IMR-90 (cell line): ENCODE measurements around the gene SLC22A7. TPM values are rescaled to one million over a fixed set of nuclear protein-coding genes. Genes with fewer than 3 reads are reported as not detected.

Experiments used
- ATAC-seq: fragments of 200-7000 bp; cut with Tn5 transposase; 2 replicates; pipeline ENCODE4 v1.9.1; 2020; ENCODE audit warnings: low read depth, mild to moderate bottlenecking, moderate library complexity
- BruUV-seq: library from RNA; stranded (reverse); fragments of 400-500 nt; replicated peaks from 2 replicates; lab custom pipeline; 2021; lab: Mats Ljungman, UMichigan
- CTCF ChIA-PET: fragments of 300-600 bp; formaldehyde crosslinking; extraction: SDS; loops from one replicate; lab custom pipeline; 2021; ENCODE audit warnings: antibody characterized with exemption; lab: Yijun Ruan, JAX
- POLR2A ChIA-PET: fragments of 300-600 bp; sonication (Branson Sonifier 250); formaldehyde crosslinking; loops from one replicate; lab custom pipeline; 2022; ENCODE audit warnings: antibody characterized with exemption; ENCODE audit not compliant: unreplicated experiment; lab: Charles Lee
- DNase-seq: peaks from one replicate; pipeline ENCODE4 v3.0.0; 2013
- H2AFZ ChIP-seq: replicated peaks from 2 replicates; pipeline ENCODE3; 2013; ENCODE audit warnings: low read length, mild to moderate bottlenecking; ENCODE audit not compliant: poor library complexity
- H2AK5ac ChIP-seq: 2 replicates; pipeline ENCODE4 v1.6.1; 2013; ENCODE audit warnings: low read depth, low read length, inconsistent platforms
- H2AK9ac ChIP-seq: replicated peaks from 2 replicates; pipeline ENCODE3; 2013; ENCODE audit warnings: mild to moderate bottlenecking, low read depth, low read length, moderate library complexity; ENCODE audit not compliant: poor library complexity
- H2BK120ac ChIP-seq: 2 replicates; pipeline ENCODE4 v1.6.1; 2013; ENCODE audit warnings: low read depth, low read length, inconsistent platforms
- H2BK15ac ChIP-seq: 3 replicates; pipeline ENCODE4 v1.6.1; 2013; ENCODE audit warnings: low read depth, low read length, inconsistent platforms
- H2BK20ac ChIP-seq: 2 replicates; pipeline ENCODE4 v1.6.1; 2013; ENCODE audit warnings: low read depth, mild to moderate bottlenecking, inconsistent platforms, low read length, moderate library complexity
- H2BK5ac ChIP-seq: 2 replicates; pipeline ENCODE4 v1.6.1; 2013; ENCODE audit warnings: mild to moderate bottlenecking, low read depth, low read length, inconsistent platforms; ENCODE audit not compliant: poor library complexity, severe bottlenecking
- H3K14ac ChIP-seq: replicated peaks from 2 replicates; pipeline ENCODE4 v1.6.1; 2013; ENCODE audit warnings: low read depth, low read length, inconsistent platforms
- H3K18ac ChIP-seq: 2 replicates; pipeline ENCODE4 v1.6.1; 2013; ENCODE audit warnings: low read depth, low read length, control low read depth
- H3K23ac ChIP-seq: 2 replicates; pipeline ENCODE4 v1.6.1; 2013; ENCODE audit warnings: low read depth, low read length, inconsistent platforms
- H3K27ac ChIP-seq: 2 replicates; pipeline ENCODE4 v1.5.1; 2013; ENCODE audit warnings: mild to moderate bottlenecking, control low read depth, low read length; ENCODE audit not compliant: insufficient read depth
- H3K27me3 ChIP-seq: 2 replicates; pipeline ENCODE4 v1.6.1; 2013; ENCODE audit warnings: low read length; ENCODE audit not compliant: control insufficient read depth, insufficient read depth
- H3K36me3 ChIP-seq: 2 replicates; pipeline ENCODE4 v1.6.1; 2013; ENCODE audit warnings: low read length, mixed read lengths; ENCODE audit not compliant: control insufficient read depth, insufficient read depth
- H3K4ac ChIP-seq: 2 replicates; pipeline ENCODE4 v1.6.1; 2013; ENCODE audit warnings: low read depth, low read length, inconsistent platforms
- H3K4me1 ChIP-seq: 2 replicates; pipeline ENCODE4 v1.6.1; 2013; ENCODE audit warnings: low read length, mixed read lengths; ENCODE audit not compliant: control insufficient read depth, insufficient read depth
- H3K4me2 ChIP-seq: 2 replicates; pipeline ENCODE4 v1.6.1; 2013; ENCODE audit warnings: low read depth, mild to moderate bottlenecking, control low read depth, low read length, moderate library complexity
- H3K4me3 ChIP-seq: 2 replicates; pipeline ENCODE4 v1.5.1; 2013; ENCODE audit warnings: low read depth, mild to moderate bottlenecking, control low read depth, low read length, moderate library complexity; ENCODE audit not compliant: insufficient read depth
- H3K56ac ChIP-seq: 2 replicates; pipeline ENCODE4 v1.6.1; 2013; ENCODE audit warnings: low read length, inconsistent platforms; ENCODE audit not compliant: insufficient read depth; ENCODE audit errors: extremely low read depth
- H3K79me1 ChIP-seq, 2 experiments: 2 replicates each; pipeline ENCODE4 v1.6.1; 2013; ENCODE audit warnings: low read length in 2 of 2, inconsistent platforms in 1 of 2, low read depth in 1 of 2
- H3K9ac ChIP-seq: 2 replicates; pipeline ENCODE4 v1.6.1; 2013; ENCODE audit warnings: low read depth, low read length, control low read depth
- H3K9me1 ChIP-seq: 2 replicates; pipeline ENCODE4 v1.6.1; 2013; ENCODE audit warnings: low read length, inconsistent platforms; ENCODE audit not compliant: insufficient read depth
- H3K9me3 ChIP-seq: 2 replicates; pipeline ENCODE4 v1.6.1; 2013; ENCODE audit warnings: low read length; ENCODE audit not compliant: control insufficient read depth, insufficient read depth
- H4K20me1 ChIP-seq: 2 replicates; pipeline ENCODE4 v1.6.1; 2013; ENCODE audit warnings: low read length, inconsistent platforms; ENCODE audit not compliant: insufficient read depth
- H4K5ac ChIP-seq: 2 replicates; pipeline ENCODE4 v1.6.1; 2013; ENCODE audit warnings: mild to moderate bottlenecking, low read depth, low read length, control low read depth
- H4K8ac ChIP-seq, 2 experiments: 2 replicates each; pipeline ENCODE4 v1.6.1; 2013; ENCODE audit warnings: low read depth in 2 of 2, low read length in 2 of 2, control low read depth in 1 of 2, inconsistent platforms in 1 of 2
- H4K91ac ChIP-seq: 2 replicates; pipeline ENCODE4 v1.6.1; 2013; ENCODE audit warnings: low read depth, low read length, inconsistent platforms; ENCODE audit not compliant: insufficient read depth
- BHLHE40 ChIP-seq: fragments of 150-350 bp; IDR thresholded peaks from 2 replicates; pipeline ENCODE4 v1.6.1; 2016; ENCODE audit warnings: mild to moderate bottlenecking, low read depth, low read length
- CHD1 ChIP-seq: IDR thresholded peaks from 2 replicates; pipeline ENCODE4 v1.6.1; 2012; ENCODE audit warnings: low read depth, low read length, improper control_type of control experiment
- CTCF ChIP-seq: conservative IDR thresholded peaks from 2 replicates; pipeline ENCODE4 v1.5.1; 2012; ENCODE audit warnings: mild to moderate bottlenecking, low read depth, low read length, improper control_type of control experiment
- FOS ChIP-seq: fragments of 150-350 bp; IDR thresholded peaks from 2 replicates; pipeline ENCODE4 v1.6.1; 2016; ENCODE audit warnings: low read depth, low read length
- MAFK ChIP-seq: IDR thresholded peaks from 2 replicates; pipeline ENCODE4 v1.6.1; 2012; ENCODE audit warnings: low read depth, low read length, improper control_type of control experiment
- MXI1 ChIP-seq: IDR thresholded peaks from 2 replicates; pipeline ENCODE4 v1.6.1; 2012; ENCODE audit warnings: low read depth, mild to moderate bottlenecking, low read length, moderate library complexity, borderline replicate concordance
- POLR2A ChIP-seq: IDR thresholded peaks from 2 replicates; pipeline ENCODE4 v1.6.1; 2012; ENCODE audit warnings: mild to moderate bottlenecking, low read depth, low read length
- RAD21 ChIP-seq: IDR thresholded peaks from 2 replicates; pipeline ENCODE4 v1.6.1; 2012; ENCODE audit warnings: low read length, improper control_type of control experiment
- RCOR1 ChIP-seq: IDR thresholded peaks from 2 replicates; pipeline ENCODE4 v1.6.1; 2012; ENCODE audit warnings: mild to moderate bottlenecking, low read length, improper control_type of control experiment; ENCODE audit not compliant: insufficient replicate concordance
- RFX5 ChIP-seq: IDR thresholded peaks from 2 replicates; pipeline ENCODE4 v1.8.0; 2012; ENCODE audit warnings: low read depth, mild to moderate bottlenecking, low read length, moderate library complexity
- SMC3 ChIP-seq: fragments of 150-350 bp; IDR thresholded peaks from 2 replicates; pipeline ENCODE4 v1.6.1; 2016; ENCODE audit warnings: low read depth, mild to moderate bottlenecking, antibody characterized with exemption, low read length, moderate library complexity
- USF2 ChIP-seq: fragments of 150-350 bp; IDR thresholded peaks from 2 replicates; pipeline ENCODE4 v1.6.1; 2017; ENCODE audit warnings: mild to moderate bottlenecking, antibody characterized with exemption, low read length, low read depth
- WGBS, 2 experiments: methylation state at CpG; one replicate each; pipeline versions ENCODE4 v1.1.5 to v1.1.7; 2013; ENCODE audit warnings: missing lambda C conversion rate in 2 of 2; ENCODE audit not compliant: insufficient read length in 1 of 2; ENCODE audit errors: extremely low coverage in 2 of 2; 5-methylcytosine and 5-hydroxymethylcytosine counted together
- dilution Hi-C: fragments of 300-500 bp; cut with HindIII; formaldehyde crosslinking; loops from one replicate; pipeline ENCODE4 v1.14.3; 2018; ENCODE audit warnings: low sequenced_read_pairs; ENCODE audit not compliant: unreplicated experiment
- in situ Hi-C: fragments of 300-500 bp; cut with MboI; formaldehyde crosslinking; loops from 3 replicates; pipeline ENCODE4 v1.14.3; 2019; ENCODE audit warnings: low sequenced_read_pairs, inconsistent platforms, mixed read lengths
- intact Hi-C: fragments of 100-400 bp; cut with micrococcal nuclease; formaldehyde crosslinking; loops from 2 replicates; pipeline ENCODE4 v1.10.0; 2022
- polyA plus RNA-seq, 3 experiments: library from polyadenylated mRNA; depleted of rRNA; stranded (reverse); fragments of >200 nt; gene quantifications; 2 replicates each; pipeline ENCODE4 v1.2.3, GENCODE V29; 2012; ENCODE audit warnings: low replicate concordance in 1 of 3
- total RNA-seq: library from RNA; depleted of rRNA; stranded (reverse); fragments of >200 nt; gene quantifications from 2 replicates; pipeline ENCODE4 v1.2.3, GENCODE V29; 2012
- TF ChIP-seq, protein P1 (sequence below): fragments of 150-350 bp; IDR thresholded peaks from 2 replicates; pipeline ENCODE4 v1.6.1; 2016; ENCODE audit warnings: low read depth, mild to moderate bottlenecking, low read length, moderate library complexity, borderline replicate concordance

Gene SLC22A7
- total and polyA plus RNA-seq, 2 of the 4 experiments (the other 2 are of a cell fraction): not detected

DNA sequence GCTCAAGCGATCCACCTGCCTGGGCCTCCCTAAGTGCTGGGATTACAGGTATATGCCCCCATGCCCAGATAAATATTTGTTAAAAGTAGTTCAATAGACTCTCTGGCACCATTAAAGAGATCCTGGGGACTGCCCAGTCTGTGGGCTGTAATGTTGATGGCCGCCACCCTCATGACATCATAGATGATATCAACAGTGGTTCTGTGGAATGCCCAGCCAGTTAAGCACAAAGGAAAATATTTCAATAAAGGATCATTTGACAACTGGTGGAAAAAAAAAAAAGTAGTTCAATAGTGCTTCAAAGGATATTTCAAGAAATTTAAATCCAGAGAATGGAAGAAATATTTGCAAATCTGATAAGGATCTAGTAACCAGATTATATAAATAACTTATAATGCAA lies 12.1 kb downstream of the SLC22A7 start:
- in situ Hi-C loops (no loop called here), dilution Hi-C loops (no loop called here), intact Hi-C loops (no loop called here)
- no peak overlapping the region for H3K23ac ChIP-seq
- H2AK5ac ChIP-seq: no peak overlapping the region
- H4K8ac ChIP-seq: no peak overlapping the region
- TF ChIP-seq CHD1 (no peak), MXI1 (no peak), RFX5 (no peak), USF2 (no peak), RAD21 (no peak), BHLHE40 (no peak), FOS (no peak), MAFK (no peak), SMC3 (no peak), RCOR1 (no peak), POLR2A (no peak), CTCF (no peak)
- TF ChIP-seq, protein P1, sequence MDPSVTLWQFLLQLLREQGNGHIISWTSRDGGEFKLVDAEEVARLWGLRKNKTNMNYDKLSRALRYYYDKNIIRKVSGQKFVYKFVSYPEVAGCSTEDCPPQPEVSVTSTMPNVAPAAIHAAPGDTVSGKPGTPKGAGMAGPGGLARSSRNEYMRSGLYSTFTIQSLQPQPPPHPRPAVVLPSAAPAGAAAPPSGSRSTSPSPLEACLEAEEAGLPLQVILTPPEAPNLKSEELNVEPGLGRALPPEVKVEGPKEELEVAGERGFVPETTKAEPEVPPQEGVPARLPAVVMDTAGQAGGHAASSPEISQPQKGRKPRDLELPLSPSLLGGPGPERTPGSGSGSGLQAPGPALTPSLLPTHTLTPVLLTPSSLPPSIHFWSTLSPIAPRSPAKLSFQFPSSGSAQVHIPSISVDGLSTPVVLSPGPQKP: no peak
- H3K9ac ChIP-seq: no peak overlapping the region
- no peaks in the 10 kb centered on the region for H3K36me3 ChIP-seq
- no peak overlapping the region for H2BK15ac ChIP-seq
- H3K9me3 ChIP-seq: no peaks in the 10 kb centered on the region
- no peaks in the 10 kb centered on the region; the same call in 1 of the 2 replicates for H4K20me1 ChIP-seq
- no peak overlapping the region for H2AFZ ChIP-seq
- H3K4me2 ChIP-seq: no peak overlapping the region
- peaks cover 41% of the 10 kb centered on the region for H3K27me3 ChIP-seq
- no TSS peak for BruUV-seq
- DNase-seq (no peak), ATAC-seq (no peak)
- no peak overlapping the region for H2BK120ac ChIP-seq
- no peak overlapping the region for H3K14ac ChIP-seq
- H2BK20ac ChIP-seq: no peak overlapping the region
- no peak overlapping the region for H2AK9ac ChIP-seq
- H3K4ac ChIP-seq: no peak overlapping the region
- CTCF ChIA-PET: no interaction called here
- H2BK5ac ChIP-seq: no peak overlapping the region
- no CpG with 5 or more reads among the region's 2 CpGs for WGBS, 2 experiments
- no peak overlapping the region for H3K56ac ChIP-seq
- H3K79me1 ChIP-seq: no peaks in the 10 kb centered on the region
- no peak overlapping the region for H3K4me3 ChIP-seq
- POLR2A ChIA-PET: no interaction called here
- no peaks in the 10 kb centered on the region for H3K9me1 ChIP-seq
- H4K5ac ChIP-seq: no peak overlapping the region
- H3K4me1 ChIP-seq: no peaks in the 10 kb centered on the region; the same call in 1 of the 2 replicates
- H3K18ac ChIP-seq: no peak overlapping the region
- no peak overlapping the region for H4K91ac ChIP-seq
- no peak overlapping the region for H3K27ac ChIP-seq
